CD4-positive, alpha-beta T cell treated with Interleukin-4 for 1 hour (primary cell): ENCODE measurements around the gene TRIM26.

ENCODE experiments used
- DNase-seq, 2 donors: peaks; one replicate each; pipeline ENCODE4 v3.0.0-alpha.2; 2020 to 2022

The TRIM26 gene

DNA sequence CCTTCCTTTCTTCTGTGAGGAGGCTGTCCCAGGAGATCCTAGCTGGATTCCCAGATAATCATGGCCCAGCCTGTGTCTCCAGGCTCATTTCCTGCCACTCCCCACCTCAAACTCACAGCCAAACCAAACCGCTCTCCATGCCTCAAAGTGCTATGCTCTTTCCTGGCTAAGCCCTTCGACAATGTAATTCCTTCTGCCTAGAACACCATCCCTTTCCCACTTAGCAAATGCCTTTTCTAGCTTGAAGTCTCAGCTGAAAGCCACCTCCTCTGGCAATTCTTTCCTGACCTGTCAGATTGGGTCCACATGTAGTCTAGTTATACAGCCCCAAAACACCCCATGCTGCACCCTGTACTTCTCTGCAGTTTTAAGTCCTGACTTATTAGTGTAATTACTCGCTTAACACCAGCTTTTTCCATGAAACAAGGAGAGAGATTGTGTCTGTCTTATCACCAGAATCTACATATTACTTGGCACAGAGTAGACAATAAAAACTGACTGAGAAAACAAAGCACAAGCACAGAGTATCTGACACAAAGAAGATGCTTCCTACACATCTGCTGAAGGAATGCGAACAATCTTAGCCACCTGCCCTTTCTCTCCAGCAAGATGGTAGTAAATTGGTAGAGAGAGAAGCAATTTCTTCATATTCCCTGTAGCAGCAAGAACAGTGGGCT lies 5.4 kb downstream of the TRIM26 start:
- no peak for DNase-seq

DNA sequence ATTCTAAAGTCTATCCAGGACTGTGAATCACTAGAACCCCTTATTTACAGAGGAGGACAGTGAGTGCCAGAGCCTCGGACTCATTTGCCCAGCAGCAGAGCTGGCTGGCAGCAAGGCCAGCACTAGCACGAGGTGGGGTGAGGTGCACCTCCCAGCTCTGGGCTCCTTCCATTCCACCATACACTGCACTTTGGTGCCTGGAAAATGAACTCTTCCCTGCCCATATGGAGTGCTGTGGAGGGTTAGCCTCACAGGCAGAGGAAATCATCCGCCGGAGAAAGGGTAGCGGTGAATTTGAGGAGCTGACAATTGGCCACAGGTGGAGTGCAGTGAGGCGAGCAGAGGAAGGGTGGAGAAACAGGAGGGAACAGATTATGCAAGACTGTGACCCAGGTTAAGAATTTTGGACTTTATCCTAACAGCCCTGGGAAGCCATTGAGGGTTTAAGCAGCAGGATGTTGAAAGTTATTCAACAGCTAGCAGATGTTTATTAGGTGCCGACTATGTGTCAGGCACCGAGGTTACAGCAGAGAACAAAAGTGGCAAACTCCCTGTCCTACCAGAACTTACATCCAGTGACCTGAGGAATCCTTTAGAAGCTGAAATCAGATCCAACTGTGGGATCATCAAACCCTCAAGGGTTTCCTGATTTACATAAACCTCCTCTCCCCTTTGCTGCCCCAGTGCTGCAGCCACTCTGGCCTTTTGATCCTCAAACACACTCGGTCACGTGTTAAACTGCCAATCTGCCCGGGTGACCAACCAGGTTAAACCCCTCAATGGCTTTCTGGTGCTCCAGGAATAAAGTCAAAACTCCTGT lies 6.2 kb downstream of the TRIM26 start:
- no peak for DNase-seq

DNA sequence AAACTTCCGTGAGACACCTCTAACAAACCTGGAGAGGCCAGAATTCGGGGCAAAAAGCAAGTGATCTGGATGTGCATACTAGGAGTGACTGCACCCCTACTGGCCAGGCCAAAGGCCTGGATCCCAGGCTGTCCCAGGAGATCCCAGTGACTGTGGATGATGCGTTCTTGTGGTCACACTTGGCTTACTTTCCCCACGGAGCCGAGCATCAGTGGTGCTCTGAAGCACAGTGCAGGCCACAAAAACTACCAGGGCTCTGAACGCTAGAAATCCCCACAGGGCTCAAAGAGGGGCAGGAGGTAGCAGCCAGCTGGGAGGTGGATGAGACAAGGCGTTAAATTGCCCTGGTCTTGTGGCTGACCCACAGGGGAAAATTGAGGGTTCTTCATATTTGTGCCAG lies 7.1 kb downstream of the TRIM26 start:
- no peak for DNase-seq

DNA sequence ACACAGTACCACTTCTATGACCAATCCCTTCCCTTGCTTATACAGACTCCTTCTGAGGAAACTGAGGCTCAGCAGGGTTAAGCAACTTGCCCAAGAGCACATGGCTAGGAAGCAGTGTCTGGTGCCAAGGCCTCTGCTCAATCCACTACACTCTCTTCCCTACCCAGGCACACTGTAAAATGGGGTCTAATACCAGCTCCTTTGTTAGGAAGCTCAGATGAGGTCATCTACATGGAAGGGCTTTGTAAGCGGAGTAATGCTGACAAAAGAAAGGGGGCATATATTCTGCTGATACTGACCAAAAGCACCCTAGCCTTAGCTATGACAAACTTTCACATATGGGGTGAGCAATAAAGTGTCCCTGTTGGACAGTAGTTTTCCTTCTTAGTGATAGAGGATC lies 9.1 kb downstream of the TRIM26 start:
- DNase-seq, result no peak

DNA sequence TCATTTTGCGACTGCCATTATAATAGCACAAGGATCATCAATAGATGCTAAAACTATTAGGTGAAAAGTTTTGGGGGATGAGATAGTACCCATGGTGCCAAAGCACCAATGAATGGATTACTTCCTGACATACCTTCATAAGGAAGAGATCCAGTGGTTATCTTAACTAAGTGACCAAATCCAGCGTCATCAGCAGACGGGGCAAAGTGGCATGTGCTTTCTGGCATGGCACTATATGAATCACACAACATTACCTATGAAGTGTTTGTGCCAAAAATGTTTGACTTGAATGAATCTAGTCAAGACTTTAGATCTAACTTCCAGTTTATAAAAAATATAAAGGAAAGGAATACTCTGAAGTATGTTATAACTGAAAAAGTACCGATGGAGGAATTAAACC lies 10.8 kb downstream of the TRIM26 start:
- DNase-seq, result no peak

DNA sequence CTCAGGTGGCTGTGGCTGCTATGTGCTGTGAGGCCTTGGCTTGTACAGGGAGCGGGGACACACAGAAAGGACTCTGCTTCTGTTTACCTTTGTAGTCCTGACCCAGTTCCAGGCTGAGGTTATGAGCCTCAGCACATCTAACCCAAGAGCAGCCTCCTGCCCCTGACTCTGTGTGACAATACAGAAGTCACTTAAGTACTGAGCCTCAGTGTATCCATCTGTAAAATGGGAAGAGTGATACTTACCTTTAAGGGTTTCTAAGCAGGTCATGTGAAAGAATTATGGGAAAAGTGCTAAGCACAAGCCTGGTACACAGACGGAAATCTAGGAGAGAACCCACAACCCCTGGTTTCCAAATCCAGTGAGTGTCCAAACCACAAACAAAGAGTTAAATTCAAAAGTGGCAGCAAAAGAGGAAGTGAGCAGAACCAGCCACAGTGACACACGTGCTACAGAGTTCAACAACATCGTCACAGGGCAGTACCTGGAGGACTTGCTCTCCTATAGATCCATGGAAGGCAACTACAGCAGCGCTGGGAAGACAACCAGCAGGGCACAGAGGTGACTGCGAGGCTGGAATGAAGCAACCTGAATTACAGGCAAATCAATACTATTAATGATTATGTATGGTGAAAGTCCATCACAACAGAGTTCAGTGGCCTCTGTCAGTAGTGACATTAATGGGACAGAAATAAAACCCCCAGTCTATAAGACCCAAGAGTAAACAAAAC lies 12.5 kb downstream of the TRIM26 start:
- DNase-seq, result peak in 1 of 2 donors; percentile 47

DNA sequence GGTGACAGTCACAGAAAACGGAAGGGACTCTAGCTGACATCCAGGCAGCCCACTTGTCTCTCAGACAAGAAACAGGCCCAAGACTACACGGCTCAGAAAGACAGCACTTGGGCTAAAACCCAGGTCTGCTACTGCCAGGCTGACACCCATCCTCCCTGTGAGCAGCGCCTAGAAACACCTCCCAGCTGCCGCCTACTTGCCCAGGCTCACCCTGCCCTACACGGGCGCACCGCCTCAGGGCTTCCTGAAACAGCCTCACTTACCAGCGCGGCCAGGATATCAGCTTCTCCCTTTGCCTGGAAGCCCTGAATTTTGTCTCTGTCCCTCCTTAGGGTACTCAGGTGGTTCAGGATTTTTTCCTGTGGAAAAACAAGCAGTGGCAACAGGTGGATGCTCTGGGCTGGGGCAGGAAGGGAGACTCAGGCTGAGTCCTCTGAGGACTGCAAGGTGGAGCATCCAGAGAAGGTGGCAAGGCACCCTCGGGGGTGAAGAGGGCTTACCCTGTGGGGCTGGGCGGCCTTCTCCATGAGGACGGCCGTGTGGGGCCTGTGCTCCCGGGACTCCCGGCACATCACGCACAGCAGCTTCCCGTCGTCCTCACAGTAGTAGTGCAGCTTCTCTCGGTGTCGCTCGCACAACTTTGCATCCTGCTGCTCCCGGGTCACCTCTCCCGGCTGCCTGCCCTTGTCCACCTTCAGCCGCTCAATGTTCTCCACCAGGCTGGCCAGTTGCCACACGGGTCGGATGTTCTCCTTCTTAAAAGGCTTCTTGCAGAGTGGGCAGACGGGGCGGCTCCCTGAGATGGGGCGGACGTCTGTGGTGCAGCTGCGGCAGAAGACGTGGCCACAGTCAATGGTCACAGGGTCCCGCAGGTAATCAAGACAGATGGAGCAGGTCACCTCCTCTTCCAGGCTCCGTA lies 14.8 kb downstream of the TRIM26 start:
- no peak for DNase-seq

DNA sequence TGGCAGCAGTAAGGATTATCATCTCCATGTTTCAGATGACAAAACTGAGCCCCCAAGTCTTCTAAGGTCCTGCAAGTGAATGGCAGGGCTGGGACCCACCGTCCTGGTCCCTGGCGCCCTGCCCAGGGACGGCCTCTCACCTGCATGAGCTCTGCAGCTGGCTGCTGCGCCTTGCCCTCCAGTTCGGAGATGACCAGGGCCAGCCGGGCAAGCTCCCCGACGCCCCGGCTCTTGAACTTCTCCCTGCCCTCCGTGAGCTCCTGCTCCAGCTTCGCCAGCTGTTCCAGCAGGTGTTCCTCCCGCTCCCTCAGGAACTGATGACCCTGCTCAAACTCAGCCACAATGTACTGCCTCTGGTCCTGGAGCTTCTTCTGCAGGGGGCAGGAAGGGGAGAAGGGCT lies 16.8 kb downstream of the TRIM26 start:
- no peak for DNase-seq

DNA sequence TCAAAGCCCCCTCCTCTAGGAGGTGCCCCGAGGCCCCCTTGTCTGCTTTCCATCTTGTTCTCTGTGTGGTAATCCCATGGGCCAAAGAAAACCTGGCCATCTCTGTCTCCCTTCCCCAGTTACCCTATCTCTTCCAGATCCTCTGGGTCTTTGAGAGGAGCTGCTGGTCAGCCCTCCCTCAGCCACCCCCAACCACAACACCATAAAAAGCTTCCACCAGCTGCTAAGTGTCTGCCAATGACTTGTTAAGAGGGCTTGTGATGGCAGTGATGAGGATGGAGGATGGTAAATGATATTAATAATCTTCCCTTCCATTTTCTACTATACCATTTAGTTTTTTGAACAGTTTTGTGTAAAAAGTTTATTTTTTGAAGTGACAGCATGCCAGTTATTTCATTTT lies 17.3 kb downstream of the TRIM26 start:
- DNase-seq, result no peak

DNA sequence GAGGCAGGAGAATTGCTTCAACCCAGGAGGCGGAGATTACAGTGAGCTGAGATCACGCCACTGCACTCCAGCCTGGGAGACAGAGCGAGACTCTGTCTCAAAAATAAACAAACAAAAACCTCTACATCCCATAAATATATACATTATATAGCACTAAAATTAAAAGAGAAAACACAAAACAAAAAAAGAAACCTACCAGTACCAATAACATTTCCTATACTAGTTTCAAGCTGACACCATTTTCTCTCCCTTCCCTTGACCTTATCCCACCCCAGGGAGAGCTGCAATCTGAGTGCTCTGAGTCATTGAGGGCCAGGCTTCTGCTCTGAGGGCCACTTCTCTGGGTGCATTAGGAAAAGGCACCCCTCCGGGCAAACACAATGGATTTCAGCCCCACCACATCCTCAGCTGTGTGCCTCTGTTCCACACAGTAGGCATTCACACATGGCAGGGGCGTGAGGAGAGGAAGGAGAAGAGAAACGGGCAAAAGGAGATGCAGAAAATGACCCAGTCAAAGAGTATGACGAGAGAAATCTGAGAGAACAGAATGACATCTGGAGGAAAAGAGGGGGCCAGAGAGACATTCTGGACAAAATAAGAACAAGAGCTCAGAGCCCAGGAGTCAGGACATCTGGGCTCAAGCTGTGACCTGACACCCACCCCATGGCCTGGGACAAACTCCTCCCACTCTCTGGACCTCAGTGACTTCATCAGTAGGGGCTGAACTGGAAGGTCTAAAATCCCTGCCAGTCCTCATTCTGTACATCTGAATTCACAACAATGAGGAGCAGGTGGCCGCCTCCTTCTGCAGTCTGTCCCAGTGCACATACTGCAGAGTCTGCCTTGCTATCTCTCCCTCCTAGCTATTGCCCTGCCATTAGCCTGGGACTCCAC lies 18.2 kb downstream of the TRIM26 start:
- no peak for DNase-seq

DNA sequence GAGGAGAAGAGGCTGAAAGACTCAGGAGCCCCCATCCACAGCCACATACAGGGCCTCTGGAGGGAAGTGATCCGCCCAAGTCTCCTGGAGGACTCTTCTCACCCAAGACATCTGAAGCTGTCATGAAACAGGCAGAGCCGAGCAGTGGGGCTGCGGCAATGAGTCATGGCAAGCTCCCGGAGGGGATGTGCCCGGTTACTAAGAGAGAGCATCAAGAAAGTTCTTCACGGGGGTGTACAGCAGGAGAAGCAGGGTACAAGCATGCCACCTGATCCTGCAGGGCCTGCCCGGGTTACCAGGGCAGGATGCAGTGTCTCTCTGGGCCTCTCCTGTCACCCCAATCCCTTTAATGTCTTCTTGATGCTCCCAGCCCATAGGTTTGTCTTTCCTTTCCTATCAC lies 21.1 kb downstream of the TRIM26 start:
- no peak for DNase-seq

DNA sequence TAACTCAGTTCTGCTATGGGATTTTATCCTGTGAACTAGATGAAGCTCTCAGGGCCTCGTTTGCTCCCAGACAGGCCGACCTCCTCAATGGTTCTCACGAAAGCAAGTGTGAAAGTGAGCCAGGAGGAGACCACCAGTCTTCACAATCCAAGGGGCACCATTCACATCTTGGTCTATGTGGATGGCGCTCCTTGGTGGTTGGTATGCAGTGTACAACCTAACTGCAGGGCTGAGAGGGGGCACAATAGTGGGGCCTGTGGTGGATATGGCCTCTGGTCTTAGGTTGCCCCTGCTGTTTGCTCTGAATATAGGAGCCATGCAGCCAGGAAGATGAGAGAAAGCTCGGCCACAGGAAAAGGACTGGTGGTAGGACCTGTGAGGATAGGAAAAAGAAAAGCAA lies 24.7 kb downstream of the TRIM26 start:
- DNase-seq, result no peak

DNA sequence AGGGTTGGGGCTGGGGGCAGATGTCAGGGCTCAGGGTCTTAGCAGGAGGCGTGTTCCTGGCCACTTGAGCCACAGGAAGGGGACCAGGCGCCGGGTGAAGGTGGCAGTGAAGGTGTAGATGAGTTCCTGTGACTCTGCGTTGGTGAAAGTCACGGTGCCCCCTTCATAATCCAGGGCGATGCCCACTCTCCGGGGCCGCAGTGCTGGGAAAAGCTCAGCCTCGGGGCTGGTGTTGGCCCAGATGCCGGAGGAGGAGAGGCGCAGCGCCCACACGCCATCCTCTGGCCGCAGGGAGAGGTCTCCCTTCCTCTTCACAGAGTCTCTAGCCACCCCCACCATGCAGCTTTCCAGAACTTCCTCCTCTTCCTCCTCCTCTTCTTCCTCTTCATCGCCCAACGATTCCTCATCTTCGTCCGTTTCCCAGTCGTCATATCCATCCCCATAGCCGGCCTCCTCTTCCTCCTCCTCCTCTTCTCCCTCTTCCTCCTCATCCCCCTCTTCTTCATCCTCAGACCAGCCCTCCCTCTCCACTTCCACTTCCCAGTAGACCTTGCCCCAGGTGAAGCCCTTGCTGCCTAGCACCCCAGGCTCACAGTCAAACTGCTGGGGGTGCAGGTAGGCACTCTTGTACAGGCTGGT lies 27.2 kb downstream of the TRIM26 start:
- DNase-seq, result no peak

DNA sequence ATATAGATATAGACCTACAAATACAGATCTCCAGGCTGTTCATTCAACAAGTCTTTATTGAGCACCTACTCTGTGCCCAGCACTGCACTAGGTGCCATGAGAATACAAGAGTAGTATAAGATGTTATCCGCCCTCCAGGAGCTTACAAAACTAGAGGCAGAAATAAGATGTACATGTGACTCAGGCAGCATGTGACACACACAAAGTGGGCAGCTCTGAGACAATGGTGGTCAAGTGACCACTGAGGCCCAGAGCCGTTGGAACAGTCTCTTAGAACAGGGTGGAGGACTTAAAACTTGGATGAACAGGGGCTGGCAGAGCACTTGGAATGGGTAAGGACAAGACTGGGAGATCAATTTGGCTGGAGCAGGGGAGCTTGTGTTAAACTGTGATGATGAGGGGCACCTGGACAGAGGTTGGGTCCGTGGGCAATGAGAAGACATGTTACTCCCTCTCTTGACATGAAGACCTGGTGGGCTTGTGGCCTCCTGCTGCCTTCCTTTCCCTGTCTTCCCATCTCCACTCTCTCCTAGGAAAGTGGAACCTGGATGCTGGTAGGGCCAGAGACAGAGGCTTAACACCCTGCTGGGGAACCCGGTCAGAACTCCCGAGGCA lies 28.7 kb downstream of the TRIM26 start:
- DNase-seq, result no peak

DNA sequence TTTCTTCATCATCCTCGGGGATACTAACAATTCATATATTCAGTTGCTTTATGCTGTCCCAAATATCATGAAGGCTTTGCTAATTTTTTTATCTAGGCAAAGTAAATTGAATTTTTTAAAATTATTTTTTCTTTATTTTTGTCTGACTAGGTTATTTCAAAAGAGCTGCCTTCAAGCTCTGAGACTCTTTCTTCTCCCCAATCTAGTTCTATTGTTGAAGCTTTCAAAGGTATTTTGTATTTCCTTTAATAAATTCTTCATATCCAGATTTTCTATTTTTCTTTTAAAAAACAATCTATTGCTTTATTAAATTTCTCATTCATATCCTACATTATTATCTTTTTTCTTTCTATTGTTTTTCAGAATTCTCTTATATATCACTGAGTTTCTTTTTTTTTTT lies 33.1 kb downstream of the TRIM26 start:
- DNase-seq, result no peak

DNA sequence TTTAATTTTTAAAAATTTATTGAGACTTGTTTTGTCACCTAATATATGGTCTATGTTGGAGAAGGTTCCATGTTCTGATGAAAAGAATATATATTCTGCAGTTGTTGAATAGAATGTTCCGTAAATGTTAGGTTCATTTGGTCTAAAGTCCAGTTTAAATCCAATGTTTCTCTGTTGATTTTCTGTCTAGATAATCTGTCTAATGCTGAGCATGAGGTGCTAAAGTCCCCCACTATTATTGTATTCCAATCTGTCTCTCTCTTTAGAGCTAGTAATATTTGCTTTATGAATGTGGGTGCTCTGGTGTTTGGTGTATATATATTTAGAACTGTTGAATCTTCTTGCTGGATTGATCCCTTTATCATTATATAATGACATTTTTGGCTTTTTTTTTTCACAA lies 34.4 kb downstream of the TRIM26 start:
- DNase-seq, result no peak

DNA sequence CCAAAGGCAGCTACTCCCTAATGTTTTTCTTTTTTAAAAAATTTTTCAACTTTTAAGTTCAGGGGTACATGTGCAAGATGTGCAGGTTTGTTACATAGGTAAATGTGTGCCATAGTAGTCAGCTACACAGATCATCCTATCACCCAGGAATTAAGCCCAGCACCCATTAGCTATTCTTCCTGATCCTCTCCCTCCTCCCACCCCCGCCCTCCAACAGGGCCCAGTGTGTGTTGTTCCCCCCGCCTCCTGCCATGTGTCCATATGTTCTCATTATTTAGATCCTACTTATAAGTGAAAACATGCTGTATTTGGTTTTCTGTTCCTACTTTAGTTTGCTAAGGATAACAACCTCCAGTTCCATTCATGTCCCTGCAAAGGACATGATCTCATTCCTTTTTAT lies 37.4 kb downstream of the TRIM26 start:
- DNase-seq, result no peak

DNA sequence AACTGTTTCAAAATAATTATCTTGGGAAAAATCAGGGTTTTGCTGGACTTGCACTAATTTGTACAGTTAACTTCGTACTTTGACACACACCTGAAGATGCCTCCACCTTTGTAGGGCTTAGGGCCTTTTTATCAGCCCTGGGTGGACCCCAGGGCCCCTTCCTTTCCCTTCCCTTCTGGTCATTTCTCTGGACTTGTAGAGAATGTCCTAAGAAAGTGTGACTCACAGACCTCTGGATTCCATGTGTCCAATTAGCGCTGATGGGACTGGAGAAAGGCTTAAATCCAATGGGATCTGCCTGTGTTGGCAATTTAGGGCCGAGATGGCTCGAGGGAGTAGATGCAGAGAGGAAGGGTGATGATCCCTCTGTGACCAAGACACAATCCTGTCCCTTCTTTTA lies 40.5 kb downstream of the TRIM26 start:
- DNase-seq, result no peak

DNA sequence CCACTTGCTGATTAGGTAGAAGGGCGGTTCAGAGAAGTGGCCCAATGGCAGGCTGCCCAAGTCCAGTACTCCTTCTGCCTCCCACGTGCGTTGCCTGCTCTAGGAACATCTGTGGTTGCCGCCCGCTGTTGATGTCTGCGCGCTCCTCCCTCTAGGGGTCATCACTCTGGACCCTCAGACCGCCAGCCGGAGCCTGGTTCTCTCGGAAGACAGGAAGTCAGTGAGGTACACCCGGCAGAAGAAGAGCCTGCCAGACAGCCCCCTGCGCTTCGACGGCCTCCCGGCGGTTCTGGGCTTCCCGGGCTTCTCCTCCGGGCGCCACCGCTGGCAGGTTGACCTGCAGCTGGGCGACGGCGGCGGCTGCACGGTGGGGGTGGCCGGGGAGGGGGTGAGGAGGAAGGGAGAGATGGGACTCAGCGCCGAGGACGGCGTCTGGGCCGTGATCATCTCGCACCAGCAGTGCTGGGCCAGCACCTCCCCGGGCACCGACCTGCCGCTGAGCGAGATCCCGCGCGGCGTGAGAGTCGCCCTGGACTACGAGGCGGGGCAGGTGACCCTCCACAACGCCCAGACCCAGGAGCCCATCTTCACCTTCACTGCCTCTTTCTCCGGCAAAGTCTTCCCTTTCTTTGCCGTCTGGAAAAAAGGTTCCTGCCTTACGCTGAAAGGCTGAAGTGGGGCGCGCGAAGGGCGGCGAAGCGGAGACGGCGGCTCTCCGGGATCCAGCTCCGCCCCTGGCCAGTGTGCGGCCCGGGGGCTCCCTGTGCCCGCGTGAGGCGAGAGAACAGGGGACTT lies 41.3 kb downstream of the TRIM26 start:
- DNase-seq, result no peak
